Muscle of leg (tissue), 9 donors: ENCODE measurements around the gene EOLA2. TPM values are rescaled to one million over a fixed set of nuclear protein-coding genes. Genes with fewer than 3 reads are reported as not detected.

Experiments used
- polyA plus RNA-seq, 8 donors: library from polyadenylated mRNA; unstranded; fragments of 120-200 nt; gene quantifications; one replicate each; pipeline versions ENCODE4 v1.2.1 to v1.2.3, GENCODE V29; 2013; ENCODE audit warnings: inconsistent platforms in 1 of 8, low replicate concordance in 1 of 8; ENCODE audit not compliant: insufficient read length in 8 of 8, insufficient read depth in 1 of 8
- total RNA-seq: library from RNA; stranded (reverse); fragments of 120-200 nt; gene quantifications from one replicate; pipeline ENCODE4 v1.2.4, GENCODE V29; 2013

Gene EOLA2
- total and polyA plus RNA-seq, 9 donors = 17.2 to 26.9 (median 23.1) TPM

Other genes starting within 250 kb of the EOLA2 start
- gene MAGEA11, start 226.4 kb downstream of the EOLA2 start, total RNA-seq = not detected
- gene MAGEA11, start 226.4 kb downstream of the EOLA2 start, polyA plus RNA-seq = not detected
- gene HSFX1, start 164.4 kb downstream of the EOLA2 start, total RNA-seq = 1.2 TPM
- gene HSFX1, start 164.4 kb downstream of the EOLA2 start, polyA plus RNA-seq = 1 to 10 TPM; 1.3 to 2.1 (median 1.6) TPM
- not detected for gene MAGEA9, start 156.6 kb downstream of the EOLA2 start, total RNA-seq
- not detected for gene MAGEA9, start 156.6 kb downstream of the EOLA2 start, polyA plus RNA-seq
- not detected for gene MAGEA8, start 57.3 kb downstream of the EOLA2 start, total RNA-seq
- gene MAGEA8, start 57.3 kb downstream of the EOLA2 start, polyA plus RNA-seq = under 1 TPM in 3 of 8 donors, not detected in 5; 0.13 to 0.35 (median 0.15) TPM
- gene HSFX4, start 8.9 kb downstream of the EOLA2 start, total RNA-seq = 0.53 TPM
- gene HSFX4, start 8.9 kb downstream of the EOLA2 start, polyA plus RNA-seq = 1 to 10 TPM in 2 of 8 donors, under 1 TPM in 5, not detected in 1; 0.39 to 2.3 (median 0.84) TPM